PC-3 (cell line): ENCODE data around the gene BCL7C. TPM values are rescaled to one million over a fixed set of nuclear protein-coding genes. Genes with fewer than 3 reads are reported as not detected.
"Not testable (repeated sequence)": the region's sequence is repeated elsewhere in the genome, so short reads cannot be mapped to it uniquely, and the experiment has no call there.

ENCODE experiments used
- ATAC-seq: fragments of 200-7000 bp; cut with Tn5 transposase; 2 replicates; pipeline ENCODE4 v1.9.1; 2020; ENCODE audit warnings: mild to moderate bottlenecking, moderate library complexity
- BruUV-seq: library from RNA; stranded (reverse); fragments of 400-500 nt; replicated peaks from 2 replicates; lab custom pipeline; 2021; lab: Mats Ljungman, UMichigan
- CTCF ChIA-PET: fragments of 300-600 bp; sonication (Branson Sonifier 250); formaldehyde crosslinking; loops from one replicate; lab custom pipeline; 2022; ENCODE audit warnings: antibody characterized with exemption; lab: Charles Lee
- POLR2A ChIA-PET: fragments of 300-600 bp; sonication (Branson Sonifier 250); formaldehyde crosslinking; loops from one replicate; lab custom pipeline; 2022; ENCODE audit warnings: antibody characterized with exemption; ENCODE audit not compliant: unreplicated experiment; lab: Charles Lee
- DNase-seq: peaks from one replicate; pipeline ENCODE4 v3.0.0-alpha.2; 2015
- H2AFZ ChIP-seq: fragments of 300-600 bp; sonication (generic); 2 replicates; pipeline ENCODE4 v1.6.0; 2016; ENCODE audit warnings: antibody characterized with exemption, low read length
- H3F3A ChIP-seq: fragments of 300-600 bp; sonication (generic); one replicate; pipeline ENCODE4 v1.6.0; 2017; ENCODE audit warnings: antibody characterized with exemption, low read length, control low read depth, mild to moderate bottlenecking; ENCODE audit not compliant: unreplicated experiment
- H3K27ac ChIP-seq: fragments of 300-600 bp; sonication (generic); 2 replicates; pipeline ENCODE4 v1.5.1; 2016; ENCODE audit warnings: mild to moderate bottlenecking, low read length
- H3K27me3 ChIP-seq: fragments of 300-600 bp; sonication (generic); 2 replicates; pipeline ENCODE4 v1.6.1; 2016; ENCODE audit warnings: low read length, mixed read lengths
- H3K36me3 ChIP-seq: fragments of 300-600 bp; sonication (generic); 2 replicates; pipeline ENCODE4 v1.6.1; 2016; ENCODE audit warnings: low read depth, mixed run types, low read length, mixed read lengths
- H3K4me1 ChIP-seq: fragments of 300-600 bp; sonication (generic); 2 replicates; pipeline ENCODE4 v1.5.1; 2016; ENCODE audit warnings: low read length; ENCODE audit not compliant: insufficient read depth
- H3K4me2 ChIP-seq: fragments of 300-600 bp; sonication (generic); 2 replicates; pipeline ENCODE4 v1.6.0; 2016; ENCODE audit warnings: low read length
- H3K4me3 ChIP-seq: fragments of 300-600 bp; sonication (generic); 2 replicates; pipeline ENCODE4 v1.5.1; 2016; ENCODE audit warnings: mild to moderate bottlenecking, low read length, mixed read lengths
- H3K79me2 ChIP-seq: fragments of 300-600 bp; sonication (generic); 2 replicates; pipeline ENCODE4 v1.6.1; 2017; ENCODE audit warnings: low read length, mixed read lengths
- H3K9ac ChIP-seq: fragments of 300-600 bp; sonication (generic); 2 replicates; pipeline ENCODE4 v1.6.0; 2016; ENCODE audit warnings: mild to moderate bottlenecking, low read length
- H3K9me2 ChIP-seq: fragments of 300-600 bp; sonication (generic); replicated peaks from 2 replicates; pipeline ENCODE4 v1.6.1; 2016; ENCODE audit warnings: mixed run types, low read length, mixed read lengths
- H3K9me3 ChIP-seq: fragments of 300-600 bp; sonication (generic); 2 replicates; pipeline ENCODE4 v1.6.1; 2016; ENCODE audit warnings: low read length, mixed read lengths
- H4K20me1 ChIP-seq: fragments of 300-600 bp; sonication (generic); 2 replicates; pipeline ENCODE4 v1.6.1; 2016; ENCODE audit warnings: low read length, mixed read lengths
- CTCF ChIP-seq: fragments of 300-600 bp; sonication (generic); conservative IDR thresholded peaks from 2 replicates; pipeline ENCODE4 v1.5.1; 2017; ENCODE audit warnings: antibody characterized with exemption, low read depth, mild to moderate bottlenecking, low read length
- EZH2 ChIP-seq: fragments of 300-600 bp; sonication (generic); IDR thresholded peaks from one replicate; pipeline ENCODE4 v1.6.1; 2017; ENCODE audit warnings: antibody characterized with exemption, mild to moderate bottlenecking, low read length; ENCODE audit not compliant: unreplicated experiment
- EZH2phosphoT487 ChIP-seq: fragments of 300-600 bp; sonication (generic); IDR thresholded peaks from 2 replicates; pipeline ENCODE4 v1.6.1; 2018; ENCODE audit warnings: mild to moderate bottlenecking, antibody characterized with exemption, low read length, borderline replicate concordance
- intact Hi-C: fragments of 100-400 bp; cut with micrococcal nuclease; formaldehyde crosslinking; loops from 2 replicates; pipeline ENCODE4 v1.9.0; 2023
- total RNA-seq: library from RNA; depleted of rRNA; stranded (reverse); fragments of >200 nt; gene quantifications from 2 replicates; pipeline ENCODE4 v1.2.3, GENCODE V29; 2014

BCL7C gene
- total RNA-seq, 1 experiment from 2014 or later: 75.6 TPM

- H3K4me2 ChIP-seq: no peak overlapping the region
- ChIA-PET CTCF (no interaction called here), POLR2A (no interaction called here)
- intact Hi-C loops: no loop called here
- no peaks in the 10 kb centered on the region for H3K27me3 ChIP-seq
- H4K20me1 ChIP-seq: no peaks in the 10 kb centered on the region
- no TSS peak for BruUV-seq
- no peaks in the 10 kb centered on the region for H3K79me2 ChIP-seq
- no peak overlapping the region for H2AFZ ChIP-seq
- no peaks in the 10 kb centered on the region for H3K4me1 ChIP-seq
- TF ChIP-seq EZH2phosphoT487 (no peak), EZH2 (no peak), CTCF (no peak)
- ATAC-seq (no peak), DNase-seq (no peak)
- H3K4me3 ChIP-seq: no peak overlapping the region
- no peak overlapping the region for H3K27ac ChIP-seq
- H3K9me3 ChIP-seq: no peaks in the 10 kb centered on the region
- no peak overlapping the region for H3K9ac ChIP-seq
- H3K9me2 ChIP-seq: no peaks in the 10 kb centered on the region
- H3K36me3 ChIP-seq: no peaks in the 10 kb centered on the region
- H3F3A ChIP-seq: no peaks in the 10 kb centered on the region
Measured at GRCh38 chr16:30866031-30866430, 27.8 kb downstream of the BCL7C start.

GRCh38 chr16:30863178-30863577 lies 30.7 kb downstream of the BCL7C start:
- BruUV-seq, H4K20me1 ChIP-seq, H3K36me3 ChIP-seq, H3K27me3 ChIP-seq, H3K4me3 ChIP-seq, H3K9me3 ChIP-seq, H3K4me1 ChIP-seq, DNase-seq, H3K27ac ChIP-seq, ATAC-seq, intact Hi-C loops, H3F3A ChIP-seq, CTCF ChIA-PET, H3K9me2 ChIP-seq, H3K4me2 ChIP-seq, H2AFZ ChIP-seq, POLR2A ChIA-PET, H3K9ac ChIP-seq, H3K79me2 ChIP-seq: not testable (repeated sequence)

- H4K20me1 ChIP-seq, H3K4me2 ChIP-seq, intact Hi-C loops, H3K9me2 ChIP-seq, H3K79me2 ChIP-seq, H3K27me3 ChIP-seq, POLR2A ChIA-PET, H3K36me3 ChIP-seq, H3K27ac ChIP-seq, H3F3A ChIP-seq, CTCF ChIA-PET, H3K9me3 ChIP-seq, DNase-seq, H3K4me3 ChIP-seq, ATAC-seq, H3K9ac ChIP-seq, H2AFZ ChIP-seq, BruUV-seq: not testable (repeated sequence)
- H3K4me1 ChIP-seq: peaks cover 19% of the 10 kb centered on the region
Measured at GRCh38 chr16:30860729-30861128, 33.1 kb downstream of the BCL7C start.

- ChIA-PET CTCF (no interaction called here), POLR2A (no interaction called here)
- no peak overlapping the region for H3K9ac ChIP-seq
- H3F3A ChIP-seq: no peaks in the 10 kb centered on the region
- DNase-seq (no peak), ATAC-seq (no peak)
- no peak overlapping the region for H2AFZ ChIP-seq
- peaks cover 23% of the 10 kb centered on the region for H3K4me1 ChIP-seq
- no peak for TF ChIP-seq CTCF
- no peak for TF ChIP-seq EZH2
- TF ChIP-seq EZH2phosphoT487: no peak
- no peaks in the 10 kb centered on the region for H3K79me2 ChIP-seq
- H3K9me2 ChIP-seq: no peaks in the 10 kb centered on the region
- no peaks in the 10 kb centered on the region for H4K20me1 ChIP-seq
- H3K4me2 ChIP-seq: no peak overlapping the region
- no peak overlapping the region for H3K4me3 ChIP-seq
- no peaks in the 10 kb centered on the region for H3K27me3 ChIP-seq
- no peaks in the 10 kb centered on the region for H3K9me3 ChIP-seq
- BruUV-seq: no TSS peak
- H3K27ac ChIP-seq: no peak overlapping the region
- no peaks in the 10 kb centered on the region for H3K36me3 ChIP-seq
- intact Hi-C loops: no loop called here
Measured at GRCh38 chr16:30858829-30859423, 35.0 kb downstream of the BCL7C start.
